HepG2 (cell line): ENCODE measurements around the gene PTPA. TPM values are rescaled to one million over a fixed set of nuclear protein-coding genes. Genes with fewer than 3 reads are reported as not detected.

ENCODE experiments used
- ATF6 ChIP-seq: sonication (generic); formaldehyde crosslinking; conservative IDR thresholded peaks from 2 replicates; pipeline ENCODE4 v1.4.0; 2020; ENCODE audit warnings: missing genetic modification reagents
- NRL ChIP-seq: sonication (generic); formaldehyde crosslinking; IDR thresholded peaks from 2 replicates; pipeline ENCODE4 v1.5.0; 2020; ENCODE audit warnings: missing genetic modification reagents, mild to moderate bottlenecking, moderate library complexity, borderline replicate concordance
- POLR2G ChIP-seq: fragments of 200-400 bp; formaldehyde crosslinking; IDR thresholded peaks from 2 replicates; pipeline ENCODE4 v1.6.1; 2018; ENCODE audit warnings: mild to moderate bottlenecking, low read depth, low read length, moderate library complexity
- ZNF337 ChIP-seq: sonication (generic); formaldehyde crosslinking; IDR thresholded peaks from 2 replicates; pipeline ENCODE4 v1.5.1; 2020; ENCODE audit warnings: missing genetic modification reagents, low read depth, mild to moderate bottlenecking, borderline replicate concordance
- ZNF687 ChIP-seq: sonication (generic); formaldehyde crosslinking; IDR thresholded peaks from 2 replicates; pipeline ENCODE4 v1.5.1; 2020; ENCODE audit warnings: mild to moderate bottlenecking, missing genetic modification reagents, moderate library complexity
- polyA plus RNA-seq, 8 experiments: library from polyadenylated mRNA; depleted of rRNA in 3 of 8; stranded (reverse) in 7 of 8; unstranded in 1 of 8; fragments of >200 nt; fragmentation: Illumina TruSeq in 4 of 8; extraction: Trizol in 4 of 8; gene quantifications; 2 replicates each; pipeline versions ENCODE4 v1.2.1 to v1.2.3, GENCODE V29; 2011 to 2016; ENCODE audit warnings: low read depth in 4 of 8, missing spikeins in 1 of 8, mixed read lengths in 1 of 8; ENCODE audit not compliant: insufficient read depth in 1 of 8
- total RNA-seq, 5 experiments: library from RNA; depleted of rRNA; stranded (reverse); fragments of >200 nt; fragmentation: Illumina TruSeq; extraction: Trizol; gene quantifications; 2 replicates each; pipeline ENCODE4 v1.2.3, GENCODE V29; 2016; ENCODE audit warnings: low read depth in 1 of 5

The PTPA gene
- total and polyA plus RNA-seq, 2 of the 13 experiments (the other 11 are each of a cell fraction or from before 2014, with no cell fraction given), result 79.3 to 105 TPM

DNA sequence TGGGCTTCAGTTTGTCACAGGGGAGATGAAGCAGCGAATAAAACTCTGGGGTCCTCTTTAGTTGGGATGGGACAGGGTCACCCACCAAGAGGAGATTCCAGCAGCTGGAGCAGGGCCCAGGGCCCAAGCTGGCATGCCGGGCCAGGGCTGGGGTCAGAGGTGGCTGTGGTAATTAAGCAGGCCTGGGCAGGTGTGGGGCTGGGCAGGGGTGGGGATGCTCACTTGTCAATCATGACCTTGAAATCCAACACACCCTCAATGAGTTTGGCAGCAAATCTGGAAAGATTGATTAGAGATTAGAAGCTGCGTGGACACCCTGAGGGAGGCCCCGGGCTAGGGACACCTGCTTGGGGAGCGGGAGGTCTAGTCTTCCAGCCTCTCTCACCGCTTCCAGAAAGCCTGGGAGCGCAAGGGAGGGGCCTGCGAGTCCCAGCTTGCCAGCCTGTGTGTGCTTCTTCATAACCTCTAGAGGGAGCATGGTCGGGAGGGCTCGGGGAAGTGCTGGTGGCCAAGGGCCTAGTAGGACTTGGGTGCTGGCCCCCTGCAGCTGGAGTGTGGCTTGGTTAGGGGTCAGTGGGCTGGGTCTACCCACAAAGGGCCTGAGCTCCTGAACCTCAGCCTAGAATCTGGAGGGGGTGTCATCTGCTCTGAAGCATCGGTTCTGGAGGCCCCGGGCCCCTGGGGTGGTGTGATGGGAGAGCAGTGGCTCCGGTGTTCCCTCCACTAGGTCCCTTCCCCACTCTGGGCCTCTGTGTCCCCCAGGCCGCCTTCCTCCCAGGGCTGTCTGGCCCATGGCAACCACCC lies 8.2 kb upstream of the PTPA start (continued):
- TF ChIP-seq ZNF687 (CRISPR knock-in tag) (peak; percentile 37; the same call in 1 of the 2 replicates), ZNF337 (CRISPR knock-in tag) (no peak), NRL (CRISPR knock-in tag) (no peak), ATF6 (CRISPR knock-in tag) (no peak), POLR2G (no peak)
